Breast epithelium (tissue), 3 donors: ENCODE results near the gene FBXL7.

Experiments used
- CTCF ChIP-seq, 3 donors: fragments of 450-650 bp; IDR thresholded peaks; one replicate each; pipeline ENCODE4 v1.5.1; 2016 to 2017; ENCODE audit warnings: antibody characterized with exemption in 3 of 3, mild to moderate bottlenecking in 3 of 3, moderate library complexity in 3 of 3
- POLR2AphosphoS5 ChIP-seq, 3 donors: sonication (generic); formaldehyde crosslinking; IDR thresholded peaks; one replicate each; pipeline ENCODE4 v1.6.1; 2017; ENCODE audit warnings: antibody characterized with exemption in 3 of 3

GRCh38 chr5:15637886-15638285 is 137.9 kb downstream of the FBXL7 start:
- TF ChIP-seq CTCF (IDR thresholded peaks at IDR 0.05), result no peak
- TF ChIP-seq POLR2AphosphoS5 (IDR thresholded peaks at IDR 0.05), result no peak
